OCI-M2 (cell line): ENCODE data around the gene FHIT.

ENCODE experiments used
- DNase-seq: peaks from one replicate; lab custom pipeline; 2025; ENCODE audit not compliant: unreplicated experiment; lab: John Stamatoyannopoulos, UW

FHIT gene

GRCh38 chr3:59791774-59792308 is 1459.4 kb downstream of the FHIT start:
- no peak for DNase-seq

- no peak for DNase-seq
These were observed 1461.0 kb downstream of the FHIT start for GRCh38 chr3:59790241-59790640.

- DNase-seq: no peak
These were observed 1462.5 kb downstream of the FHIT start for GRCh38 chr3:59788801-59789200.

GRCh38 chr3:59788133-59788532 is 1463.1 kb downstream of the FHIT start:
- no peak for DNase-seq

GRCh38 chr3:59786374-59786773 is 1464.9 kb downstream of the FHIT start:
- DNase-seq: no peak

GRCh38 chr3:59784164-59784563 is 1467.1 kb downstream of the FHIT start:
- DNase-seq: no peak

- DNase-seq: no peak
These were observed 1467.7 kb downstream of the FHIT start for GRCh38 chr3:59783468-59783988.

- DNase-seq: no peak
These were observed 1468.6 kb downstream of the FHIT start for GRCh38 chr3:59782664-59783063.

- DNase-seq: no peak
These were observed 1471.0 kb downstream of the FHIT start for GRCh38 chr3:59780209-59780608.

GRCh38 chr3:59779260-59779659 is 1472.0 kb downstream of the FHIT start:
- DNase-seq: no peak

- DNase-seq: no peak
These were observed 1473.6 kb downstream of the FHIT start for GRCh38 chr3:59777667-59778077.

- no peak for DNase-seq
These were observed 1474.2 kb downstream of the FHIT start for GRCh38 chr3:59777066-59777465.

- no peak for DNase-seq
These were observed 1475.4 kb downstream of the FHIT start for GRCh38 chr3:59775761-59776325.

GRCh38 chr3:59775106-59775505 is 1476.1 kb downstream of the FHIT start:
- no peak for DNase-seq

- DNase-seq: no peak
These were observed 1476.6 kb downstream of the FHIT start for GRCh38 chr3:59774634-59775033.

GRCh38 chr3:59774000-59774399 is 1477.3 kb downstream of the FHIT start:
- DNase-seq: no peak

GRCh38 chr3:59772416-59773408 is 1478.5 kb downstream of the FHIT start:
- DNase-seq: no peak

GRCh38 chr3:59771768-59772181 is 1479.5 kb downstream of the FHIT start:
- DNase-seq: no peak

GRCh38 chr3:59769127-59769750 is 1482.0 kb downstream of the FHIT start:
- no peak for DNase-seq

GRCh38 chr3:59766200-59766872 is 1484.9 kb downstream of the FHIT start:
- DNase-seq: no peak

GRCh38 chr3:59764171-59764570 is 1487.1 kb downstream of the FHIT start:
- DNase-seq: no peak
